ENCODE data around the gene C12orf43.

C12orf43 gene

GRCh38 chr12:120998435-120998834, 17.9 kb downstream of the C12orf43 start:
- Mint-ChIP-seq H3K9me3 (no peaks in the 10 kb centered on the region), H3K36me3 (ENCODE audit: low read depth) (peaks cover 3% of the 10 kb centered on the region), H3K27me3 (ENCODE audit: low read depth) (peaks cover 6% of the 10 kb centered on the region), H3K27ac (no peak overlapping the region), H3K4me1 (ENCODE audit: low read depth) (no peaks in the 10 kb centered on the region), H3K4me3 (no peak overlapping the region)
- DNase-seq (ENCODE audit: low spot score): no peak

GRCh38 chr12:120997448-120997847, 18.8 kb downstream of the C12orf43 start:
- Mint-ChIP-seq H3K4me1 (ENCODE audit: low read depth) (no peaks in the 10 kb centered on the region), H3K4me3 (no peak overlapping the region), H3K27ac (no peak overlapping the region), H3K27me3 (ENCODE audit: low read depth) (peaks cover 11% of the 10 kb centered on the region), H3K9me3 (no peaks in the 10 kb centered on the region), H3K36me3 (ENCODE audit: low read depth) (no peaks in the 10 kb centered on the region)
- DNase-seq (ENCODE audit: low spot score): no peak

GRCh38 chr12:120996133-120996746, 20.0 kb downstream of the C12orf43 start:
- H3K4me1 Mint-ChIP-seq (ENCODE audit: low read depth): no peaks in the 10 kb centered on the region
- no peak for DNase-seq (ENCODE audit: low spot score)
- H3K9me3 Mint-ChIP-seq: no peaks in the 10 kb centered on the region
- peaks cover 14% of the 10 kb centered on the region for H3K27me3 Mint-ChIP-seq (ENCODE audit: low read depth)
- no peaks in the 10 kb centered on the region for H3K36me3 Mint-ChIP-seq (ENCODE audit: low read depth)
- H3K4me3 Mint-ChIP-seq: no peak overlapping the region
- no peak overlapping the region for H3K27ac Mint-ChIP-seq

GRCh38 chr12:120994589-120995337, 21.5 kb downstream of the C12orf43 start:
- no peak overlapping the region for H3K27ac Mint-ChIP-seq
- no peaks in the 10 kb centered on the region for H3K4me1 Mint-ChIP-seq (ENCODE audit: low read depth)
- H3K36me3 Mint-ChIP-seq (ENCODE audit: low read depth): no peaks in the 10 kb centered on the region
- no peaks in the 10 kb centered on the region for H3K9me3 Mint-ChIP-seq
- H3K27me3 Mint-ChIP-seq (ENCODE audit: low read depth): peaks cover 16% of the 10 kb centered on the region
- no peak overlapping the region for H3K4me3 Mint-ChIP-seq
- no peak for DNase-seq (ENCODE audit: low spot score)

GRCh38 chr12:120994059-120994458, 22.2 kb downstream of the C12orf43 start:
- Mint-ChIP-seq H3K4me1 (ENCODE audit: low read depth) (no peaks in the 10 kb centered on the region), H3K9me3 (no peaks in the 10 kb centered on the region), H3K27ac (no peak overlapping the region), H3K27me3 (ENCODE audit: low read depth) (peaks cover 16% of the 10 kb centered on the region), H3K36me3 (ENCODE audit: low read depth) (no peaks in the 10 kb centered on the region), H3K4me3 (no peak overlapping the region)
- DNase-seq (ENCODE audit: low spot score): no peak

- Mint-ChIP-seq H3K4me1 (ENCODE audit: low read depth) (no peaks in the 10 kb centered on the region), H3K4me3 (no peak overlapping the region), H3K36me3 (ENCODE audit: low read depth) (no peaks in the 10 kb centered on the region), H3K27me3 (ENCODE audit: low read depth) (peaks cover 16% of the 10 kb centered on the region), H3K27ac (no peak overlapping the region), H3K9me3 (no peaks in the 10 kb centered on the region)
- DNase-seq (ENCODE audit: low spot score): no peak
Observed at GRCh38 chr12:120993496-120993895, 22.8 kb downstream of the C12orf43 start.

GRCh38 chr12:120992989-120993388, 23.3 kb downstream of the C12orf43 start:
- no peak for DNase-seq (ENCODE audit: low spot score)
- peaks cover 16% of the 10 kb centered on the region for H3K27me3 Mint-ChIP-seq (ENCODE audit: low read depth)
- H3K4me3 Mint-ChIP-seq: no peak overlapping the region
- H3K27ac Mint-ChIP-seq: no peak overlapping the region
- no peaks in the 10 kb centered on the region for H3K4me1 Mint-ChIP-seq (ENCODE audit: low read depth)
- no peaks in the 10 kb centered on the region for H3K9me3 Mint-ChIP-seq
- no peaks in the 10 kb centered on the region for H3K36me3 Mint-ChIP-seq (ENCODE audit: low read depth)

GRCh38 chr12:120991965-120992364, 24.3 kb downstream of the C12orf43 start:
- Mint-ChIP-seq H3K36me3 (ENCODE audit: low read depth) (no peaks in the 10 kb centered on the region), H3K27me3 (ENCODE audit: low read depth) (peaks cover 16% of the 10 kb centered on the region), H3K27ac (no peak overlapping the region), H3K4me3 (no peak overlapping the region), H3K4me1 (ENCODE audit: low read depth) (no peaks in the 10 kb centered on the region), H3K9me3 (no peaks in the 10 kb centered on the region)
- no peak for DNase-seq (ENCODE audit: low spot score)

GRCh38 chr12:120990487-120991055, 25.7 kb downstream of the C12orf43 start:
- no peak for DNase-seq (ENCODE audit: low spot score)
- Mint-ChIP-seq H3K27me3 (ENCODE audit: low read depth) (peaks cover 16% of the 10 kb centered on the region), H3K27ac (no peak overlapping the region), H3K4me1 (ENCODE audit: low read depth) (no peaks in the 10 kb centered on the region), H3K36me3 (ENCODE audit: low read depth) (no peaks in the 10 kb centered on the region), H3K4me3 (no peak overlapping the region), H3K9me3 (no peaks in the 10 kb centered on the region)

- Mint-ChIP-seq H3K4me1 (ENCODE audit: low read depth) (no peaks in the 10 kb centered on the region), H3K36me3 (ENCODE audit: low read depth) (no peaks in the 10 kb centered on the region), H3K4me3 (no peak overlapping the region), H3K9me3 (no peaks in the 10 kb centered on the region), H3K27ac (no peak overlapping the region), H3K27me3 (ENCODE audit: low read depth) (peaks cover 10% of the 10 kb centered on the region)
- no peak for DNase-seq (ENCODE audit: low spot score)
Observed at GRCh38 chr12:120989687-120990086, 26.6 kb downstream of the C12orf43 start.

GRCh38 chr12:120988658-120989057, 27.6 kb downstream of the C12orf43 start:
- no peaks in the 10 kb centered on the region for H3K9me3 Mint-ChIP-seq
- no peak overlapping the region for H3K27ac Mint-ChIP-seq
- H3K36me3 Mint-ChIP-seq (ENCODE audit: low read depth): no peaks in the 10 kb centered on the region
- peaks cover 13% of the 10 kb centered on the region for H3K27me3 Mint-ChIP-seq (ENCODE audit: low read depth)
- H3K4me3 Mint-ChIP-seq: no peak overlapping the region
- H3K4me1 Mint-ChIP-seq (ENCODE audit: low read depth): no peaks in the 10 kb centered on the region
- DNase-seq (ENCODE audit: low spot score): no peak

GRCh38 chr12:120988234-120988633, 28.1 kb downstream of the C12orf43 start:
- DNase-seq (ENCODE audit: low spot score): no peak
- H3K4me1 Mint-ChIP-seq (ENCODE audit: low read depth): no peaks in the 10 kb centered on the region
- H3K9me3 Mint-ChIP-seq: no peaks in the 10 kb centered on the region
- no peak overlapping the region for H3K27ac Mint-ChIP-seq
- H3K27me3 Mint-ChIP-seq (ENCODE audit: low read depth): peaks cover 13% of the 10 kb centered on the region
- no peaks in the 10 kb centered on the region for H3K36me3 Mint-ChIP-seq (ENCODE audit: low read depth)
- H3K4me3 Mint-ChIP-seq: no peak overlapping the region

- Mint-ChIP-seq H3K27ac (no peak overlapping the region), H3K4me1 (ENCODE audit: low read depth) (no peaks in the 10 kb centered on the region), H3K27me3 (ENCODE audit: low read depth) (peaks cover 3% of the 10 kb centered on the region)
Observed at GRCh38 chr12:120984351-120984898, 31.9 kb downstream of the C12orf43 start.

GRCh38 chr12:120983759-120984158, 32.5 kb downstream of the C12orf43 start:
- Mint-ChIP-seq H3K27ac (no peak overlapping the region), H3K4me1 (ENCODE audit: low read depth) (no peaks in the 10 kb centered on the region), H3K36me3 (ENCODE audit: low read depth) (no peaks in the 10 kb centered on the region), H3K4me3 (no peak overlapping the region), H3K9me3 (no peaks in the 10 kb centered on the region), H3K27me3 (ENCODE audit: low read depth) (peaks cover 3% of the 10 kb centered on the region)
- no peak for DNase-seq (ENCODE audit: low spot score)

More at GRCh38 chr12:120984351-120984898, 31.9 kb downstream of the C12orf43 start:
- H3K4me3 Mint-ChIP-seq: no peak overlapping the region
- H3K9me3 Mint-ChIP-seq: no peaks in the 10 kb centered on the region
- no peaks in the 10 kb centered on the region for H3K36me3 Mint-ChIP-seq (ENCODE audit: low read depth)
- no peak for DNase-seq (ENCODE audit: low spot score)
